GM21447 (cell line): ENCODE data around the gene ALK.
"Not testable (repeated sequence)": the region's sequence is repeated elsewhere in the genome, so short reads cannot be mapped to it uniquely, and the experiment has no call there.

ENCODE experiments used
- ATAC-seq: cut with Tn5 transposase; IDR thresholded peaks from one replicate; pipeline ENCODE4 v1.9.1; 2021; ENCODE audit not compliant: unreplicated experiment

ALK gene

GRCh38 chr2:29262681-29263260 lies 658.6 kb downstream of the ALK start:
- ATAC-seq, result no peak

- no peak for ATAC-seq
These were observed 660.4 kb downstream of the ALK start for GRCh38 chr2:29261003-29261402.

- no peak for ATAC-seq
These were observed 661.1 kb downstream of the ALK start for GRCh38 chr2:29260142-29260772.

DNA sequence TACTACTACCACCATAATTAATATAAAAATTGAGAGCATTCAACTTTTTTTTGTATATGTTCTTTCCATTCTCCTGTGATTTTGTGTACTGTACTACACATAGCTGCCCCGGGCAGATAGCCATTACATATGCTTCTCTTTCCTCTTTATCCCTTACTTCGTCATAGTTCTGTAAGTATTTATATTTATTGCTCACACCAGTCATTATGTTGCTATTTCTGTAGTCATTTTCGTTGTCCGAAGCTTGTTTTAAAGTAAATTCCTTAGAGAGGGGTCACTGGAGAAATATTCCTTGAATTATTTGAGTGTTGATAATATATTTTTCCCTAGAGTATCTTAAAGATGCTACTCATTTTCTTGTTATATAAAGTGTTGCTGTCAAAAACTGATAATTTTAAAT lies 662.2 kb downstream of the ALK start:
- no peak for ATAC-seq

DNA sequence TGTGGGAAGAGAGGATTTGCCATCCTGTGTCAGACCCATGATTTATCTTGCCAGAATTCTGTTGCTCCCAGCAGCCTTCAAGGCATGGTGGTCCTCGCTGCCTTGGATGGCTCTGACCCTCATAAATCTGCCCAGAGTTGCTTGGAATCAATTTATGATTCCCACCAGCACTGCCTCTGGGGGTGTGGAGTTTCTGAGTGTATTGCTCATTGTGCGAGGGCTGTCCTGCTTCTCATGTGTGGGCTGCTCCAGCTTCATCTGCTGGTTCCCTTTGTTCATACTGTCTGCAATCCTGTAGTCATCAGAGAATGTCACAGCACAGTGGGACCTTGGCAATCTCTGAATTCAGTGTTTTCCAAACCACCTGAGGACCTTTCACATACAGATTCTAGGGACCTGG lies 666.4 kb downstream of the ALK start:
- no peak for ATAC-seq

DNA sequence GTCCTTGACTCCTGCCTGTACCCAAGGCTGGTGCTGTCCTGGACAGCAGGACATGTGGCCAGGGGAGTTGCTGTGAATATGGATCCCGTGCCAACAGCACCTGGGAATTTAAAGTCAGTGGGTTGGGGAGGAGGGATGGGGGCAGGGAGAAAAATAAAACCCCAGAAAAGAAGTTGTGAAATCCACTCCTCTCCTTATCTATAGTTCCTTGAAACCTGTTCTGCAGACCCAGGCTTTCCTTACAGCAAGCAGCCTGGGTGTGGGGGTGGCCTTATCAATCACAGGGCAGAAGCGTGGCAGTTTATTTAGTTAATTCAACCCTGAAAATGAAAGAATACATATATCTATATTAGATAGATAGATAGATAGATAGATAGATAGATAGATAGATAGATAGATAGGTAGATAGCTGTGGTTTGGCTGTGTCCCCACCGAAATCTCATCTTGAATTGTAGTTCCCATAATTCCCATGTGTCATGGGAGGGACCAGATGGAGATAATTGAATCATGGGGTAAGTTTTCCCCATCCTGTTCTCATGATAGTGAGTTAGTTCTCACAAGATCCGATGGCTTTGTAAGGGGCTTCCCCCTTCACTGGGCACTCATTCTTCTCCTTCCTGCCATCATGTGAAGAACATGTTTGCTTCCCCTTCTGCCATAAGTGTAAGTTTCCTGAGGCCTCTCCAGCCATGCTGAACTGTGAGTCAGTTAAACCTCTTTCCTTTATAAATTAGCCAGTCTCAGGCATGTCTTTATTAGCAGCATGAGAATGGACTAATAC lies 667.7 kb downstream of the ALK start:
- not testable (repeated sequence) for ATAC-seq

- no peak for ATAC-seq
These were observed 668.4 kb downstream of the ALK start for GRCh38 chr2:29253026-29253425.

- ATAC-seq, result no peak
These were observed 670.0 kb downstream of the ALK start for GRCh38 chr2:29251406-29251805.

DNA sequence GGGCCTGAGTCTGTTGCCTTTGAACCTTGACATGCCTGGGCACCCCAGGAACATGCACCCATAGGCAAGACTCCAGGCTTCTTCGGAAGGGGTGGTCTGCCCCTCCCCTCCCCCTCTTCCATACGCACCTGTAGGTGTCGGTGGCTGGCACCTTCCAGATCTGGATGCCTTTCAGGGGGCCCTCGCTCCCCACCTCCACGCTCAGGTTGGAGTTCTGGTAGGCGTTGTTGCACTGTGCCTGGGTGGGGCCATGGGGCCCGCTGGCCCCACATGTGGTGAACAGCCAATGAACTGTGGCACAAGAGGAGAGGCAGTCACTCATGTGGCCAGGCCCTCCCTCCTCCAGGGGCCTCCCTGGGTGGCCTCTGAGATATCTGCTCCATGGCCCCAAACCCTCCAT lies 670.4 kb downstream of the ALK start:
- ATAC-seq, result no peak

DNA sequence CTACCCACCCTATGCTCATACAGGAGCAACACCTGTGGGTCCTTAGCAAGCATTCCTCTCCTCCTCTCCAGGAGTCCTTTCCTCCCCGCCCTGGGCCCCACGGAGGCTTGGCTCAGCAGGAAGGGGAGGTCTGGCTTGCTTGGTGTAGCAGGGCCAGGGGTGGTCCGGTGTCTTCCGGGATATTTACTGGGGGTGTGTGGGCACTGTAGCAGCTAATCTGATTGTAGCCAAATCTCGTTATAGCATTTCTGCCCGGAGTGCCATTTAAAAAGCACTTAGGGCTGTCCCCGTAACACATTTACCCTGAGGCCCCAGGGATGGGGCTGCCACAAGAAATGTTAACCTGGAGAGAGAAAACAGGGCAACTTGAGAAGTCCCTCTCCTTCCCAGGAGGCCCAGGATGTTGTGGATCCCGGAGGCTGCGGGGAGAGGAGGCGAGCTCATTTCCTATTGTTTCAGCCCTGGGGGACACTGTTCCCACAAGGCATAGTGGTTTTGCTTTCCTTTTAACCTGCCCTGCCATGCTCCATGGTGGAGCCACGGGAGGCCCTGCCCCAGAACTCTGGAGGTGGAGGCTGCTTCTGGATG lies 671.6 kb downstream of the ALK start:
- ATAC-seq, result no peak

GRCh38 chr2:29247336-29247914 lies 674.0 kb downstream of the ALK start:
- no peak for ATAC-seq

GRCh38 chr2:29246383-29247300 lies 674.7 kb downstream of the ALK start:
- no peak for ATAC-seq

GRCh38 chr2:29245742-29246382 lies 675.5 kb downstream of the ALK start:
- ATAC-seq, result no peak

GRCh38 chr2:29245035-29245741 lies 676.2 kb downstream of the ALK start:
- ATAC-seq, result not testable (repeated sequence)

DNA sequence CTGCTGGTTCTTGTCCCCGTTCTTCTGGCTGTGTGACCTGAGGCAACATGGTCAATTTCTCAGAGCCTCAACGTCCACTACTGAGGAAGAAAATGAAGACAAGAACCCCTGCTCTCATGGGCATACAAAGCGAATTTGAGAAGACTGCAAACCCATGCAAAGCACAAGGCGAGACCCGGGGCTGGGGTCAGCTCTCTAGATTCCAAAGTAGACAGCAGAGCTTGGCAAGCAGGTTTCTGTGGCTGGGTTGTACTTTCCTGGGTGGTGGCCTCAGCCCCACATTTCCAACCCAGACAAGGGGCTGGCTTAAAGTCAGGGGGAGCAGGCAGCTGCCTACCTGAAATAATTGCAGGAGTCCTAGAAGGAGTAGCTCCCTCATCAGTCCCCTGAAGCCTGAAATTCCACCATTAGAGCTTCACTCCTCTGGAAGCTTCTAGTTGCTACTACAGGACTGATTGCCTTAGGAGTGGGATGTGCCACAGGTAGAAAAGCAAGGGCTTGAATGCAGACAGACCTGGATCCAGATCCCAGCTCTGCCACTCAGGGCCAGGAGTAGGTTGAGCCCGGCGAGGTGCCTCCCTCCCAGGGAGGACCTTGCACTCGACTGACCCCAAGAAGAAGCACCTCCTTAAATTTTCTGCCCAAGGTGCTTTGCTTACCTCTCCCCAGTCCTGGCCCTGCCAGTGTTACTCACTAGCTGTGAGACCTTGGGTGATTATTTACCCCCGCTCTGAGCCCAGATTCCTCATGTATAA lies 678.6 kb downstream of the ALK start:
- no peak for ATAC-seq

GRCh38 chr2:29241955-29242565 lies 679.3 kb downstream of the ALK start:
- no peak for ATAC-seq

DNA sequence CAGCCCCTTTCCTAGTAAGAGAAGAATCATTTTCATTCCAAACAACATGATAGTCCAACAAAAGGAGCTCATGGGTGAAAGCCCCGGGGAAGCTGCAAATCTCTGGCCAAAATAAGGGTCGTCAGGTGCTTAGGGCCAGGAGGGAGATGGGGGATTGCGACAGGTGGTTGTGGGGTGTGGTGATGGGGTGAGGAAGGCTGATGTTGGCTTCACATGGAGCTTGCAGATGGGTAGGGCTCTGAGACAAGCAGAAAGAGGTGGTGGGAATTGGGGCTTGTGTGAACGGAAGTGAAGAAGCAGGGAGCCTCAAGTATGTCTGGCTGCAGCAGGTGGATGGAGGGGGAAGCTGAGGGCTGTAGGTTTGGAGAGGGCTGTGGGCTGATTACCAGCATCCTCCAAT lies 680.0 kb downstream of the ALK start:
- ATAC-seq, result no peak

GRCh38 chr2:29240601-29241000 lies 680.8 kb downstream of the ALK start:
- no peak for ATAC-seq
